ENCODE results near the gene ANKDD1A.

The ANKDD1A gene

DNA sequence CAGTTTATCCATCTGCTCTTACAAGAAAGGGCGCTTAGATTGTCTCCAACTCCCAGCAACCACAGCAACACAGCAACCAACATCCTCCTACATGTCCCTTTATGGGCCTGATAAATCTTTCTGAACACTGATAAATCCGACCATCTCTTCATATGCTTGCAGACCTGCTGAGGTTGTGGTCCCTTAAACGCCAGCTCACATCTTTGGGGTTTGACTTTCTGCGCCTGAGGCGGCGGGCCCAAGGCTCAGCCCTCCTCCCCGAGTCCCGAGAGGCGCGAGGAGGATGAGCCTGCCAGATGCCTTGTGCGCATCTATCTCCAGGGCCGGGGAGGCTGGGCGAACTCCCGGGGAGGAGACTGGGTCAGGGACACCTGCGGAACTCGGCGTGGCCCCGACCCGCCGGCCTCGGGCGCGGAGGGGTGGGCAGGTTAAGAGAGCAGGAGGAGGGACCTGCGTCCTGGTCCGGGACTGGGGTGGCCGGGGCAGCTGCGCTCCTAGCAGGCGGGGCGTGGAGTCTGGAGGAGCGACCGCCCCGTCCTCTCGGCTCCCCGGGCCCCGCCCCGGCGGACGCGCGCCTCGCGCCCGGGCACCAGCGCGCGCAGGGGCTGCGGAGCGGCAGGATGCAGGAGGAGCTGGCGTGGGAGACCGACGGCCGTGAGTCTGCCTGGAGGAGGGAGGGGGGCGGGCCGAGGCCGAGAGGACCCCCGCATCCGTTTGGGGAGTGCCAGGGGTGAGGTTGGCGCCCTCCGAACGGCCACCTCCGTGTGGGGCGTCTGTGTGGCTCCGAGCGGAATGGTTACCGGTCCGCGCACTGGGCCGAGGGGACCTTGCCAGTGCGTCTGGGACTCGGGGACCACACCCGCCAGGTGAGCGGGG lies at the start of gene ANKDD1A:
ANKDD1A (plus strand) TSS at position 592 of the 876 bp plus-strand sequence; CDS start at position 621, 29 bp downstream.
- DNase-seq: no peak

DNA sequence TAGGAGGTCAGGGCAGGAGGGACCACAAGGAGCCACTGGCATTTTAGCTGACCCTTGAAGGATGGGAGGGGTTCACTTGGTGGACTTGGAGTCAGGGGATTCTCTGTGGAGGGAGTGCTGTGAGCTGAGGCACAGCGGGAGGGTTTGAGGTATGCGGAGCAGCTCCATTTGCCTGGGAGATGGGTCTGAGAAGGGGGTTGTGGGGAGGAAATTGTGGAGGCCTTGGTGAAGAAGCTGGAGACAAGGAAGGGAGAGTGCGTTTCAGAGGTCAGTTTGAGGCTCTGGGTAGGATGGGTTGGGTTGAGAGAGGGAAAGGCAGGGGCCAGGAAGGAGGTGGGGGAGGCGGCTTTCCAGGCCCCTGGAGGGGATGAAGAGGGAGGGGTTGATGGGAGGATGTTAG lies 49.7 kb upstream of the ANKDD1A start:
- DNase-seq: no peak

DNA sequence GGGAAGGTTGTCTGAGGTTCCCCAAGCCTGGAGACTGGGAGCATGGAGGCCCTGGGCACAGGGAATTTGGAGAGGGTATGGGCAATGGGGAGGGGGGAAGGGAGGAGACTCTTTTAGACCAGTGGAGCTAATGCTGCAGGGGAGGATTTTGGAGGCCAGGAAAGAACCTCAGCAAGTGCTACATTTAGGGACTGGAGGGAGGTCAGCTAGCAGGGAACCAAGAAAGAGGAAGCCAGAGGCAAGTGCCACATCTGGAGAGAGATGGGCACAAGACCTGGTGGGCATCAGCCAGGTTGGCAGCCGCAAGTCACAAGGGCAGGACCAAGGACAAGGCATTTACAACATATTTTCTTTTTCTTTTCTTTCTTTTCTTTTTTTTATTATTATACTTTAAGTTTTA lies 49.3 kb upstream of the ANKDD1A start:
- DNase-seq: no peak

DNA sequence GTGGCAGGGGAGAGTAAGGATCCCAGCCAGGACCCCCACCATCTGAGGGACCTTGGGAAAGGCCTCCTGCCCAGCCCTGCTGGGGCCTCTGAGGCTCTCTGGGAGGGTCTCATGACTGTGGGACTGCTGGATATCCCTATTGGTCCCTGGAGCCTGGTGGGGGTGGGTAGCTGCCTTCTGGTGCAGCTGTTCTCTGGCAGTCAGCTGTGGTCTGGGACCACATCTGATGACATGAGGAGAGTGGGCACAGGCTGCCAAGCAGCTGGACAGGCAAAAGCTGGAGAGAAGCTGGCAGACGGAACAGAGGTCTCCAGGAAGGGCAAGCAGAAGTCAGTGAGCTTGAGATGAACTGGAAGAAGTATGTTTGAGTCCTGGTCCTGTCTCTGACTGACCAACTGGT lies 47.6 kb upstream of the ANKDD1A start:
- DNase-seq: no peak

DNA sequence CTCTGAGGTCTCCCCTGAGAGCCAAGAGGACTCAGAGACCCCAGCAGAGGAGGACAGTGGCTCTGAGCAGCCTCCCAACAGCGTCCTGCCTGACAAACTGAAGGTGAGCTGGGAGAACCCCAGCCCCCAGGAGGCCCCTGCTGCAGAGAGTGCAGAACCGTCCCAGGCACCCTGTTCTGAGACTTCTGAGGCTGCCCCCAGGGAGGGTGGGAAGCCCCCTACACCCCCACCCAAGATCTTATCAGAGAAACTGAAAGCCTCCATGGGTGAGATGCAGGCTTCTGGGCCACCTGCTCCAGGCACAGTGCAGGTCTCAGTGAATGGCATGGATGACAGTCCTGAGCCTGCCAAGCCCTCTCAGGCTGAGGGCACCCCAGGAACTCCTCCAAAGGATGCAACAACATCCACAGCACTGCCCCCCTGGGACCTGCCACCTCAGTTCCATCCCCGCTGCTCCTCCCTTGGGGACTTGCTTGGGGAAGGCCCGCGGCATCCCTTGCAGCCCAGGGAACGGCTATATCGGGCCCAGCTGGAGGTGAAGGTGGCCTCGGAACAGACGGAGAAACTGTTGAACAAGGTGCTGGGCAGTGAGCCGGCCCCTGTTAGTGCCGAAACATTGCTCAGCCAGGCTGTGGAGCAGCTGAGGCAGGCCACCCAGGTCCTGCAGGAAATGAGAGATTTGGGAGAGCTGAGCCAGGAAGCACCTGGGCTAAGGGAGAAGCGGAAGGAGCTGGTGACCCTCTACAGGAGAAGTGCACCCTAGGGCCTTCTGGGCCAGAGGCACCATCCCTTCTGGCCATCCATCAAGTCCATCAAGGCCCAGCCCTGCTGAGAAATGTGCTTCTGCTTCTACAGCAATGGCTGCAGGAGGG lies 46.3 kb upstream of the ANKDD1A start:
- no peak for DNase-seq

DNA sequence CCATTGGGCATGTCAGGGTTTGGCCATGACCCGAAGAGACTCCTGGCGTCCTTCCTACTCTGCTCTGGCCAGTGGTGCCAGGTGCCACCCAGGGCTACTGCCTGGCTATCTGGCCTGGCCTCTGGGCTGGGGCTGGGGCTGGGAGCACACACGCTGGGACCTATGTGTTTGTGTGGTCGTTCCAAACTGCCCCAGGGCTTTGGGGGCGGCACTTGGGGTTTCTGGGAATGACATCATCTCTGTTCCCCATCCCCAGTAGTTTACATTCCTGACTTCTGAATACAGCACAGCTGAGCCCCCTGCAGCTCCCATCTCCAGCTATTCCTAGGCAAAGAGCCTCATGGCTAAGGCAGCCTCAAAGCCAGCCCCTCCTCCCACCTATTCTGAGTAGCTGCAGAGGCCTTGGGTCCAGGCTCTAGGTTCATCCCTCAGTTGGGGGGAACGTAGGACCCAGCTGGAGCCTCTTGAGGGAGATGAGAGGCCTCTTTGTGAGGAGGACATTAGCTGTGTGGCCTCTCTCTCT lies 45.6 kb upstream of the ANKDD1A start:
- no peak for DNase-seq

DNA sequence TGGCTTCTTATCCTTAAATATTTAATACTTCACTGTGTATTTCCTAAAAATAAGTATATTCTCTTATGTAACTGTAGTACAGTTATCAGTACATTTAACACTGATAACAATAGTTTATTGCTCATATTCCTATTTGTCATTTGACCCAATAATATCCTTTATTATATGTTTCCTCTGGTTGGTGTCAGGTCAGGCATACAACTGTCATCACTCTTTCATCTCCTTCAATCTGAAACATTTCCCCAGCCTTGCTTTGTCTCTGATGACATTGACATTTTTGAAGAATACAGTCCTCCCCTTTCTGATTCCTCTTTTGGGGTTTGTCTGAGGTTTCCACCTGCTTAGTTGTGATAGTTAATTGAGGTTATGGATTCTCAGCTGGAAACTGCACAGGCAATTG lies 42.2 kb upstream of the ANKDD1A start:
- no peak for DNase-seq

DNA sequence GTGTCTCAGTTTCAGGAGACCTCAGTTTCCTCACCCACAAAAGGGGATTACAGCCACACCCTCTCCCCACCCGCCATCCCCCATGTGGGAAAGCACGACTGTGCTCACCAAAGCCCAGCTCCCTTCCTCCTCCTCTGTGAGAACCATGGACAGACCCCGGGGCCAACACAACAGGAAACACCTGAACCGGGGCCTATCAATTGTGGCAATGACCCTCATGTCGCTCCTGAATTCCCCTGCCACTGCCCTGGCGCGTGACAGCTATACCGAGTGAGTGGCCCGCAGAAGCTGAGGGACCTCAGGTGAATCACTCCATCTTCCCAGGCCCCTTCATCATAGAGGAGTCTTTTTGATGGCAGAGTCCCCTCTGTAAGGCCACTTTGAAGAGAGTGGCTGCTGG lies 41.3 kb upstream of the ANKDD1A start:
- DNase-seq: no peak

DNA sequence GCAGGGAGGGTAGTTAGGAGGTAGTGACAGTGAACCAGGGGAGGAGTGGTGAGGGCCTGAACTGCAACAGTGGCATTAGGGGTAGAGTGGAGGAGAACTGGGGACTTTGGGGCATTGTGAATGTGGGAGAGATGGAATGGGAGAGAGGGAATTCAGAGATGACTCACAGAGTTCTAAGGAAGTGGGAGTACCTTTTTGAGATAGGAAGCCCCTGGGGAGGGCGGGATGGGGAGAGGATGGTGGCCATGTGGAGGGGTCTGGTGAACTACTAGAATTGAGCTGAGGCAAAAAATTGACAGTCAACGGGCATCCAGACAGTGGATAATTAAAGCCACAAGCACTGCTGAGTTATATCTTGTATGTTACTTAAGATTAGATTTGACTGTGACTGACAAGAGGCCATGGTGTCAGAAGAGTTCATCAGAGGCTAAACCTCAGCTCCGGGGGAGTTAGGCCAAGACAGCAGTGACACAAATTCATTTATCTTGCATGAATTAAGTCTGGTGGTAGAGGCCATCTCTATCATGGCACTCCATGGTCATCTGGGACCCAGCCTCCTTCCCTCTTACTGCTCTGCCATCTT lies 36.0 kb upstream of the ANKDD1A start:
- no peak for DNase-seq

DNA sequence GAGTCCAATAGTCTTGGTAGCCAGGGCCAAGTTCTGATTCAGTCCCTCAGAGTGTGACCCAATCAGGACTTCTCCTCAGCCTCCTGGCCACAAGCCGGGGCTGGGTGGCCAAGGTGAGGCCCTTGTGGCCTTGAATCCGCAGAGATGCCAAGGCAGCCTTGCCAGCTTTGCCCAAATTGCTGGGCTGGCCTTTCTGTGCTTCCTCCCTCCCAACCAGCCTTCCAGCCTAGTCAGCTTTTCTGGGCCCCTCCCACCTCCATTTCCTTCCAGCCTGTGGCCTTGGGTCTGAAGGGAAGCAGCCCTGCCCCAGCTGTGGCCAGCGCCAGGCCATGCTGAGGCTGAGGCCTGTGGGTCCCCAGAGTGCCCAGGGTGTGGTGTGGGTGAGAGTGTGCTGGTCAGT lies 34.3 kb upstream of the ANKDD1A start:
- no peak for DNase-seq

DNA sequence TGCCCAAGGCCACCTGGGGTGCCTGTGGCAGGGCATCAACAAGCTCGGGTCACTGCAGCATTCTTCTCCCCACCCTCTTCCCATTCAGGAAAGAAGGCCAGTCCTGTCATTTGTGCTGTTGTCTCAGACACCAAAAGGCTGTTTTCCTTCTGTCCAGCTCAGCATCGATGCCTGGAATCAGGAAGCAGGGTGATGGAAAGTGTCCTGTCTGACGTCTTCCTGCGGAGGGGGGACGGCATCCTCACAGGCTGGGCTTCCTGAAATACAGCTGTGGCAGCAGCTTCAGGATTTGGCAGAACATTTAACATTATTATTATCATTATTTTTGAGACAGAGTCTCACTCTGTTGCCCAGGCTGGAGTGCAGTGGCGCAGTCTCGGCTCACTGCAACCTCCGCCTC lies 33.0 kb upstream of the ANKDD1A start:
- DNase-seq: no peak

DNA sequence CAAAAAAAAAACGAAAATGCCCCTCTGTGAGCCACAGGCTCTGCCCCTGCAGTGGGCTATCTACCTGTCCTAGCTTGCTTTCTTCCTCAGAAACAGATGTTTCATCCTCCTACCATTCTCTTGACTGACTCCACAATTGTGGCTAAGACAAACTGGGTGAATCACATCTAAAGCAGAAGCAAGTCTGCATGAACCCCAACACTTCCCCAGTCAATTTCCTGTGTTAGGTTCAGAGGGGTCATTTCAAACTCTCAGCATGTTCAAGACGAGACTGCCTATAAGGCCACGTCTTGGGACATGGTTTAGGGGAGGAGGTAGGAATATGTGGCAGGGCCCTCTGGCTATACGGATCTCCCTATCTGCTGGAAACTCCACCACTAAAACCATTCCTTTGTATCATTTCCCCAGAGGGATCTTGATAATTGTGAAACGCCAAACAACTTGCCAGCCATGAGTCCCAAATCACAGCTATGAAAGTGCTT lies 28.6 kb upstream of the ANKDD1A start:
- no peak for DNase-seq

DNA sequence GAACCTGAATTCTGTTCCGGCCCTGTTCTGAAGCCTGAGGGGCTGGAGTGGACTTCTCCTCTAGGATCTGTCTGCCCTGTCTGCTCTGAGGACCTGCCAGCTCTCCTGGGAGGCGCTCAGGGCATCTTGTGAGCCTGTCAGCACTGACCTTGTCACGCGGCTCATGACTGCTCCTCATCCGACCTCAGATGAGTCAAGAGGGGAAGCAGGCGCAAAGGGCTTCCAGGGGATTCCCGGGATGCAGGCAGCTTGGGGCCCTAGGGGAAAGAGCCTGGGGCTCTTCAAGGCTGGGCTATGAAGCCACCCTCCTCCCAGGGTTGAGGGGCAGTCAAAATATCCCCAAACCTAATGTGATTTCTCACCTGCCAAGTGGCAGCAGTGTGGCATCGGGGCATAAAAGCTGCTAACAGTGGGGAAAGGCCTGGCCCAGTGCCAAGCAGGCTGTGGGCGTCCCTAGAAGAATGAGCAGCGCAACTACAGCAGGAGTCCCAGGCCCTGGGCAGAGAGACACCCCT lies 27.6 kb upstream of the ANKDD1A start:
- peak; percentile 74 for DNase-seq

DNA sequence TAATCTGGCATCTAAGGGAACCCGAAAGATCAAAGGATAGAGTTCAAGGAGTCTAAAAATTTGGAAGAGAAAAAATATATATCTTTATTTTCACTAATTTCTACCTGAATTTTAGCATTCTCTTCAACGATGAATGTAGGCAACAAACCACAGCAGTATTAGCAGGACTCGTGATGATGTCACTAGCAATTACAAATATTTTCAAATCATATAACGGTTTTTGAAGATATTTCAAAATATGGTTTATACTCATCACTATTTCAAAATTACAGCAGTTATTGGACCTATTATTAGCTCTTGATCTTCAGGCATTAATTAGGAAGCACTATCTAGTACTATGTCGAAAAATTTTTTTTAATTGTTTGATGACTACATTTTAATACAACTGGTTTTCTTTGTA lies 27.0 kb upstream of the ANKDD1A start:
- DNase-seq: no peak

DNA sequence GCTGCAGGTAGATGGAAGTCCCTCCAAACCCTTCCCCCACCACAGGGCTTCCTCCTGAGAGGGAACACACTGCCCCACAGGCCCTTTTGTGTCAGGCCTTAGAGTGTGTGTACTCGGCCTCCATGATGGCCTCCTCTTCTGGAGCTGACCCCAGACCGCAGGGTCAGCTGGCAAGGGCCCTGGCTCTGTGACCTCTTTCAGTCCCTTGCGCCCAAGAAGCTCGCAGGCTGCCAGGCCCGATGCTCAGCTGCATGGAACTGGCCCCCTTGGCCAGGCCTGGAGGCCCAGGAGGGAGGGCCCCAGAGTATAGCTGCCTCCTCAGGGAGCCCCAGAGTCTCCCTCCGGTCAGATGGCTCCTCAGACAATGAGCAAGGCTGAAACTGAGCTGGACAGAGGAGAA lies 23.4 kb upstream of the ANKDD1A start:
- no peak for DNase-seq

DNA sequence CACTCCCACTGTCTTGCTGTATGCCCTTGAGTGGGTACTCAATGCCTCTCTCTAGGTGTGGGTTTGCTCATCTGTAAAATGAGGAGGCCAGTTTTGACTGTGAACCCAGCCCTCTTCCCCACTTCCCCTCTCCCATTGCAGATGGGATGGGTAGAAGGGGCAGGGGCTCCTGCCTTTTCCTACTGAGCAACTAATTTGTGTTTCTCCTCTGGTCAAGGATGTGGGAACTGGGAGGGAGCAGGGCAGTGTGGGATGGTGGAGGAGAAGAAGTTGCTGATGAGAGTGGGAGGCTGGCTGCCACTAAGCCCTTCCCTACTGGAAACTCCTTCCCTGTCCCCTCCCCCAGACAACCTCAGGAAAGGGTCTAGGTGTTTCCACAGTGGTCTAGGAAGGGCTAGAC lies 20.1 kb upstream of the ANKDD1A start:
- DNase-seq: no peak

DNA sequence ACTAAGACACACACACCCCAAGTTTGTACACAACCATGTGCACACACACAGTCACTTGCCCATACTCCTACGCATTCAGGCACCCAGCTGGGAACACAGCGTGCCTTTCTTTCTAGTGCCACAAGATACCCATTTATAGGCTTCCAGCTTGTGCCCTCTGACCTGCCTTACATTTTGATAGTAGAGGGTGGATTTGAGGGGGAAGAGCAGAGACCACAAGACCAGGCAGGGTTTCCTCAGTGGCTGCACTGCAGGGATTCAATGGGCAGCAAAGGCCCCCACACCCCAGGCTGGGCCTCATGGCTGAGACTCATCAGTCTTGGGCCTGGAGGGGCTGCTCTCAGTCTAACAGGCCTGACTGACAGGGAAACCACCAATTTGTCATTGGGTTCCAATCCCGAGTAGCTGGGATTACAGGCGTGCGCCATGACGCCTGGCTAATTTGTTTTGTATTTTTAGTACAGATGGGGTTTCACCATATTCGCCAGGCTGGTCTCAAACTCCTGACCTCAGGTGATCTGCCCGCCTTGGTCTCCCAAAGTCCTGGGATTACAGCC lies 18.8 kb upstream of the ANKDD1A start:
- no peak for DNase-seq

DNA sequence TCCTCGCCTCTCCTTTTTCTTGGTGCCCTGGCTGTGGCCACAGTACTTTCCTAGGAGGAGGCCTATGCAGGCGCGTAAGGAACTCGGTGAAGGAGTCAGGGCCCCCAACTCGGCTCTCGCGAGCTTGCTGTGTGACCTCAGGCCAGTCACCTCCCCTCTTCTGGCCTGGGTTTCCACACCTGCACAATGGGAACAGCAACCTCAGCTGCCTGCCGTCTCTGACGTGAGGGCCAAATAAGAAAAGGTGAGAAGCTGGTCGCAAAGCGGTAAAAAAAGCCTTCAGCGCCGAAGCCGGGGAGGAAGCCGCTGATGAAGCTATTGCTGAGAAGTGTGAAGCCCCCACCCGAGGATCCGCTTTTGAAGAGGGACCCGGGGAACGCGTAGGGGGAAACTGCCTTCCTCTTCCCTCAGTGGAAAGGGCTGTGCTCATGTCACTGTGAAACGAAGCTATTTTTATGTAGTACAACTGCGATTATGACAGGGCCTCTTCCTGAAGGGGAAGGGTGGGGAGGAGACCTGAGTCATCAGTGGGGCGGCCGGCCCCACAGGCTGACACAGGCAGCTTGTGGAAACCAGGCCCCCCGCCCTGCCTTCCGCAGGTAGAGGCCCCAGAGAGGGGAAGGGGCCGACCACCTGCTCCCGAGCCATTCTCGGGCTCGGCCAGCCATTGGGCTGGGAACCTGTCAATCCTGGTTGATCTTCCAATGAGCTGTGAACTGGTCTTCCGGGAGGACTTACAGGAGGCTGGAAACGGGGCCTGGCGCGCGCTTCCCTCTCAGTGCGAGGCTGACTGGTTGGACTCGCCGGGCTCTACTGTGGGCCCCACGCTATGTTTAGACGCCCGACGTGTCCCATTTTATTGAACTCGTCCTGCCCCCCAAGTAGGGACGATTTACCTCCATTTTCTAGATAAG lies 18.0 kb upstream of the ANKDD1A start:
- DNase-seq: peak; percentile 87

DNA sequence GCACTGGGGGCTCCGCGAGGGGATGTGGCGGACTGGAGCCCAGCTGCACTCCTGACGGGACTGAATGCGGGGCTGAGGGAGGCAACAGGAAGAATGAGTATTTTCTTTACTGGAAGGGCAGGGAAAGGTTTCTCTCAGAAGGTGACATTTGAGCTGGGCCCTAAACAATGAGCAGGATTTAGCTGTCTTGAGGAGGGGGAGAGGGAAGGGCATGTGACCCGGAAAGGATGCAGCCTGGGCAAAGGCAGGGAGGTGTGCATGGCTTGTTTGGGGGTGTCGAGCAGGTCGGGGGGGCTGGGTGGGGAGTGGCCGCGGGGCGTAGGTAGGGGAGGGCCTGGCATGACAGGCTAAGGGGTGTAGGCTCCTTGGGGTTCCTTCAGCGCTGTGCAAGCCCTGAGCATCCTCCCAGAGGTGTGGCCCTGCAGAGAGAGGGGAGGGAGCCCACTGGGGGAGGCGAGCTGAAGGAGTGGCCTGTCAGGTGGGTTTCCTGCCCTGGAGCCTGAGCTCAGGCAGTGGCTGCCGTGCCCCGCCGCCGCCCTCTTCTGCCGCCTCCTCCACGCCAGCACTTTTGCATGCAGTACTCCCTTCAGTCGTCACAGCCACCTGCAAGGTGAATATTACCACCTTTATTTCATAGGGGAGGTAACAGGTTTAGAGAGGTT lies 17.2 kb upstream of the ANKDD1A start:
- peak; percentile 43 for DNase-seq

DNA sequence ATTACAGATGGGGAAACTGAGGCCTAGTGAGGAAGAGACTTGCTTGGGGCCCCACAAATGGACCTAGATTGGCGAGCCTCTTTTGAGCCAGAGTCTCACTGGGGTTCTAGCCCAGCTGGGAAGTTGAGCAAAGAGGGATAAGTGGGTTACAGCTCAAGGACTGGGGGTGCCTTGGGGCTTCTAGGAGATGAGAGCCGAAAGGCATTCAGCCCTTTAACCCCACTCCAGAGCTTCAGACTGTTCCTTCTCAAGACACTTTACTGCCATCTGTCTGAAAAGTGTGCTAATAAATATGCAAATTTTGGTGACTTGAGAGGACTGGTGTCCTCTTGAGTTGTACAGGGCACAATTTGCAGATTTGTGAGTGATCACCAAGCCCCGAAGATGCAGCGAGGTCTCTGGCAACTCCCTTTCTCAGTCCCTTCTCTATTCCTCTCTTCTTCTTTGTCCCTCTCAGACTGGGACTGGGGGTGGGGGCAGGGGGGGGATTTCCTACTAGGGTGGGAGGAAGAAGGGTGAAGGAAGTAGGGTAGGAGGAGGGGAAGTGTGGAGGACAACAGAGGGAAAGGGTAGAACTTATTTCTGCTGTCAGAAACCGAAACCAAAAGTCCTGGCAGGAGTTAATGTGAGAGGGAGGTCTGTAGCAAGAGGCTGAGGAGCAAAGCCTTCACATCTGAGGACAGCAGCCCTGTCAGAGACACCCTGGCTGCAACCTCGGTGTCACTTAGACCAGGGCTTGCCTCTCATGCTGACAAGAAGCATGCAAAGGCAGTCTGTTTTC lies 16.2 kb upstream of the ANKDD1A start:
- no peak for DNase-seq

All from activated T-cell treated with anti-CD3 and anti-CD28 coated beads for 4 hours (primary cell).